Smooth muscle cell (in vitro differentiated cells): ENCODE results near the gene MGME1. TPM values are rescaled to one million over a fixed set of nuclear protein-coding genes. Genes with fewer than 3 reads are reported as not detected.

Experiments used
- DNase-seq: peaks from one replicate; lab custom pipeline; 2025; ENCODE audit not compliant: unreplicated experiment; lab: John Stamatoyannopoulos, UW
- H2AFZ ChIP-seq: fragments of 200-600 bp; sonication (generic); 2 replicates; pipeline ENCODE4 v1.6.0; 2016; ENCODE audit warnings: antibody characterized with exemption, low read depth, mild to moderate bottlenecking
- H3F3A ChIP-seq: fragments of 200-600 bp; sonication (generic); 2 replicates; pipeline ENCODE4 v1.6.0; 2017; ENCODE audit warnings: antibody characterized with exemption, low read depth
- H3K27ac ChIP-seq: fragments of 200-600 bp; sonication (generic); 2 replicates; pipeline ENCODE4 v1.5.1; 2016; ENCODE audit warnings: low read depth, mild to moderate bottlenecking
- H3K27me3 ChIP-seq: fragments of 200-600 bp; sonication (generic); 2 replicates; pipeline ENCODE4 v1.6.1; 2016; ENCODE audit warnings: low read depth, mild to moderate bottlenecking
- H3K36me3 ChIP-seq: fragments of 200-600 bp; sonication (generic); 2 replicates; pipeline ENCODE4 v1.5.1; 2016; ENCODE audit warnings: low read depth
- H3K4me1 ChIP-seq: fragments of 200-600 bp; sonication (generic); 2 replicates; pipeline ENCODE4 v1.5.1; 2016; ENCODE audit warnings: low read depth
- H3K4me2 ChIP-seq: fragments of 200-600 bp; sonication (generic); 2 replicates; pipeline ENCODE4 v1.6.0; 2016; ENCODE audit warnings: mild to moderate bottlenecking
- H3K4me3 ChIP-seq: fragments of 200-600 bp; sonication (generic); 2 replicates; pipeline ENCODE4 v1.5.1; 2016; ENCODE audit warnings: mild to moderate bottlenecking
- H3K79me2 ChIP-seq: fragments of 200-600 bp; sonication (generic); 2 replicates; pipeline ENCODE4 v1.6.0; 2016; ENCODE audit warnings: low read depth, mild to moderate bottlenecking
- H3K9ac ChIP-seq: fragments of 200-600 bp; sonication (generic); 2 replicates; pipeline ENCODE4 v1.6.0; 2016; ENCODE audit warnings: low read depth
- H3K9me3 ChIP-seq: fragments of 200-600 bp; sonication (generic); replicated peaks from 2 replicates; pipeline ENCODE4 v1.5.1; 2016; ENCODE audit warnings: low read depth
- H4K20me1 ChIP-seq: fragments of 200-600 bp; sonication (generic); 2 replicates; pipeline ENCODE4 v1.6.0; 2016; ENCODE audit warnings: low read depth
- WGBS: methylation state at CpG from one replicate; pipeline ENCODE4 v1.1.7; 2016; ENCODE audit warnings: low lambda C conversion rate; 5-methylcytosine and 5-hydroxymethylcytosine counted together
- polyA plus RNA-seq: library from polyadenylated mRNA; unstranded; fragments of >200 nt; fragmentation: Nextera tagmentation; extraction: Ambion mirVana; gene quantifications from 2 replicates; pipeline ENCODE4 v1.2.1, GENCODE V29; 2016
- total RNA-seq: library from RNA; depleted of rRNA; stranded (reverse); fragments of >200 nt; gene quantifications from 2 replicates; pipeline ENCODE4 v1.2.3, GENCODE V29; 2014
- TF ChIP-seq, protein P1 (sequence below): fragments of 200-600 bp; sonication (generic); IDR thresholded peaks from 2 replicates; pipeline ENCODE4 v1.5.1; 2017; ENCODE audit warnings: borderline replicate concordance, mild to moderate bottlenecking, antibody characterized with exemption; ENCODE audit not compliant: insufficient read depth, poor library complexity, severe bottlenecking

The MGME1 gene
- total and polyA plus RNA-seq, 2 experiments from 2014 or later: 15.7 to 16.0 TPM

- Histone ChIP-seq H3K36me3 (no peaks in the 10 kb centered on the region), H3K79me2 (no peaks in the 10 kb centered on the region), H3K27me3 (no peaks in the 10 kb centered on the region), H3K4me2 (no peak overlapping the region), H3K9me3 (no peaks in the 10 kb centered on the region), H4K20me1 (no peaks in the 10 kb centered on the region), H3K27ac (no peak overlapping the region), H3K4me1 (peaks cover 9% of the 10 kb centered on the region), H3K4me3 (no peak overlapping the region), H3K9ac (no peak overlapping the region), H2AFZ (no peak overlapping the region), H3F3A (no peaks in the 10 kb centered on the region)
- no peak for DNase-seq
- TF ChIP-seq, protein P1, sequence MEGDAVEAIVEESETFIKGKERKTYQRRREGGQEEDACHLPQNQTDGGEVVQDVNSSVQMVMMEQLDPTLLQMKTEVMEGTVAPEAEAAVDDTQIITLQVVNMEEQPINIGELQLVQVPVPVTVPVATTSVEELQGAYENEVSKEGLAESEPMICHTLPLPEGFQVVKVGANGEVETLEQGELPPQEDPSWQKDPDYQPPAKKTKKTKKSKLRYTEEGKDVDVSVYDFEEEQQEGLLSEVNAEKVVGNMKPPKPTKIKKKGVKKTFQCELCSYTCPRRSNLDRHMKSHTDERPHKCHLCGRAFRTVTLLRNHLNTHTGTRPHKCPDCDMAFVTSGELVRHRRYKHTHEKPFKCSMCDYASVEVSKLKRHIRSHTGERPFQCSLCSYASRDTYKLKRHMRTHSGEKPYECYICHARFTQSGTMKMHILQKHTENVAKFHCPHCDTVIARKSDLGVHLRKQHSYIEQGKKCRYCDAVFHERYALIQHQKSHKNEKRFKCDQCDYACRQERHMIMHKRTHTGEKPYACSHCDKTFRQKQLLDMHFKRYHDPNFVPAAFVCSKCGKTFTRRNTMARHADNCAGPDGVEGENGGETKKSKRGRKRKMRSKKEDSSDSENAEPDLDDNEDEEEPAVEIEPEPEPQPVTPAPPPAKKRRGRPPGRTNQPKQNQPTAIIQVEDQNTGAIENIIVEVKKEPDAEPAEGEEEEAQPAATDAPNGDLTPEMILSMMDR: no peak
- WGBS: 94% methylated on average over 8 of the region's 8 CpGs
Observed at GRCh38 chr20:18030020-18030419, 61.2 kb downstream of the MGME1 start.

DNA sequence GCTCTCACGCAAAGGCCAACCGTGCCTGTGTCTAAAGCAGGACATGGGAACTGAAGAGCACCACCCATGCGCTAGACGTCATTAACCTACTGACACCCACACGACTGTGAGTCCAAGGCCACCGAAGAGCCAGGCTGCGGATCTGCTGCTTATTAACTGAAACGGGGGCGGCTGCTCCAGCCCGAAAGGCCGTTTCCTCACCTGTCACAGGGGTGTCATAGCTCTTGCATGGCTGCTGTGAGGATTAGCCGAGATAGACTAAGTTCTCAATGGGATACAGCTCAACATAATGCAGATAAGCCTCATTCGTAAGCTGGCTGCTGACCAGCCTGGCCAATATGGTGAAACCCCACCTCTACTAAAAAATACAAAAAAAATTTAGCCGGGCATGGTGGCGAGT is 62.2 kb downstream of the MGME1 start:
- WGBS: 92% methylated on average over 15 of the region's 15 CpGs
- no peaks in the 10 kb centered on the region for H4K20me1 ChIP-seq
- H3K4me2 ChIP-seq: no peak overlapping the region
- H3K27ac ChIP-seq: no peak overlapping the region
- no peak overlapping the region for H2AFZ ChIP-seq
- peaks cover 9% of the 10 kb centered on the region for H3K4me1 ChIP-seq
- TF ChIP-seq, protein P1: no peak
- H3F3A ChIP-seq: no peaks in the 10 kb centered on the region
- H3K9ac ChIP-seq: no peak overlapping the region
- no peaks in the 10 kb centered on the region for H3K27me3 ChIP-seq
- no peaks in the 10 kb centered on the region for H3K9me3 ChIP-seq
- H3K4me3 ChIP-seq: no peak overlapping the region
- no peaks in the 10 kb centered on the region for H3K79me2 ChIP-seq
- H3K36me3 ChIP-seq: no peaks in the 10 kb centered on the region
- no peak for DNase-seq

- Histone ChIP-seq H2AFZ (no peak overlapping the region), H3K9ac (no peak overlapping the region), H3K4me2 (no peak overlapping the region), H3K4me3 (no peak overlapping the region), H3K27ac (no peak overlapping the region), H3K9me3 (no peaks in the 10 kb centered on the region), H3K36me3 (no peaks in the 10 kb centered on the region), H4K20me1 (no peaks in the 10 kb centered on the region), H3K4me1 (peaks cover 9% of the 10 kb centered on the region), H3K27me3 (no peaks in the 10 kb centered on the region), H3K79me2 (no peaks in the 10 kb centered on the region), H3F3A (no peaks in the 10 kb centered on the region)
- no peak for DNase-seq
- TF ChIP-seq, protein P1: no peak
- WGBS: 80% methylated on average over 7 of the region's 7 CpGs
Observed at GRCh38 chr20:18031888-18032509, 63.2 kb downstream of the MGME1 start.
